GM21576 (cell line): ENCODE data around the gene COX8A.
"Not testable (repeated sequence)": the region's sequence is repeated elsewhere in the genome, so short reads cannot be mapped to it uniquely, and the experiment has no call there.

Experiments
- ATAC-seq: cut with Tn5 transposase; IDR thresholded peaks from one replicate; pipeline ENCODE4 v1.9.1; 2021; ENCODE audit warnings: mild to moderate bottlenecking, moderate library complexity; ENCODE audit not compliant: unreplicated experiment

COX8A gene

GRCh38 chr11:63969461-63969860 lies 5.0 kb upstream of the COX8A start:
- ATAC-seq: no peak

- no peak for ATAC-seq
Measured at GRCh38 chr11:63970902-63971301, 3.5 kb upstream of the COX8A start.

- not testable (repeated sequence) for ATAC-seq
Measured at GRCh38 chr11:63973912-63974258, 535 bp upstream of the COX8A start.

DNA sequence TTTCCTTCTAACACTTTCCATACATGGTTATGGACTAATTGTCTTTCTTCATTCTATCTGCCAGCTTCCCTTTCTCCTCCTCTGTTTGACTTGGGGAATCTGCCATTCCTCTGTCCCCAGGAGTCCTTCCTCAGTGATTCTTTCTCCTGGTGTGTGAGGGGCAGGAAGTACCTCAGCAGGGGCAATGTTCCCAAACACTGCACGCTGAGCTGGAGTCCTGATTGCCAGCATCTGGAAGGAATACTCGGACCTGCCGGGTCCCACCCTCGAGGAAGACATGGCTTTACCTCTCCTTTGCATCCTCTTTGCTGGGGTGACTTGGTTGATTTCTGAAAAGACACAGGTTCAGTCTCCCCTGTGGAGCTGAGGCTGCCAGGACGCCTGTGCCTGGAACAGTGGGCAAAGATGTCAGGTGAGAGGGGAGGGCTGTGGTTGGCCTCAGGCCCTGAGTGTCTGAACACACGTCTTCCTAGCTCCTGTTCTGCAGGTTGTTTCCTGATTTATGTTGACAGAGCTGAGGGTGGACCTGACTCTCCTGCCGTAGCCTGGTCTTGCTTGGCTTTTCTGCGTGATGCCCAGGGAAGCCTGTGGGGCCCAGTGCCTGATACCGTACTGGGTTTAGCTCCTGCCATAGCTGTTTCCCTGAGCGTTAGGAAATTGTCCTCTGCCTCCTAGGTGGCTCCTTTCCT lies 4.3 kb downstream of the COX8A start:
- no peak for ATAC-seq

DNA sequence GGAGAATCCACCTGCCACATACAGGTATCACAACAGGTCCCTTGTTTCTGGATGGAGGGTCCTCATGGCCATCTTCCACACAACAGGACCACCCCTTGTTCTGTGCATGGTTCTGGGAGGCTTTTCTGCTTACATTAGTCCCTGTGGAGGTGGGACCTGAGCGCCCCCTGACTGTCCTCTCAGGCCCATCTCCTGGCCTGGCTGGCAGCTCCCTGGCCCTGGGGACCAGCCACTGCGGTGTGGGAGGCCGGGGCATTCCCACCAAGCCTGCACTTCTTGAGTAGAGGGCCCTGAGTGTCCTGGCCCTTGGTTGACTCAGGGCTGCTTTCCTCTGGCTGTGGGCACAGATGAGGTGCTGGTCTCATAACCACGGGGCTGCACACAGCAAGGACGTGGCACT lies 5.0 kb downstream of the COX8A start:
- no peak for ATAC-seq

DNA sequence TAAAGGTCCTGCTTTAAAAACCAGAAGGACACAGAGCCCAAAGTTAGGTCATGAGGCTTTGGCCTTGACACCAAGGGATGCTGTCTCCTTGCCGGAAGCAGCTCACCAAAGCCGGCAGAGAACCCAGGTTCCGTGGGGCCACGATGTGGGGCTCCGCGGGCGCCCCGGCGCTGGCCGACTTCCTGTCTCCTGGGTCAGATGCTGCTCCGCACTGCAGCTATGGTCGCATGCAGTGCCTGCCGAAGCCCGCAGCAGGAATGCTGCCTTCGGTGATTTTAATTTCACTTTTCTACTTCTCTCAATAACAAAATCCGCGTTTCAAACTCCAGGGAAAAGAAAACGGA lies 11.4 kb downstream of the COX8A start:
- no peak for ATAC-seq

DNA sequence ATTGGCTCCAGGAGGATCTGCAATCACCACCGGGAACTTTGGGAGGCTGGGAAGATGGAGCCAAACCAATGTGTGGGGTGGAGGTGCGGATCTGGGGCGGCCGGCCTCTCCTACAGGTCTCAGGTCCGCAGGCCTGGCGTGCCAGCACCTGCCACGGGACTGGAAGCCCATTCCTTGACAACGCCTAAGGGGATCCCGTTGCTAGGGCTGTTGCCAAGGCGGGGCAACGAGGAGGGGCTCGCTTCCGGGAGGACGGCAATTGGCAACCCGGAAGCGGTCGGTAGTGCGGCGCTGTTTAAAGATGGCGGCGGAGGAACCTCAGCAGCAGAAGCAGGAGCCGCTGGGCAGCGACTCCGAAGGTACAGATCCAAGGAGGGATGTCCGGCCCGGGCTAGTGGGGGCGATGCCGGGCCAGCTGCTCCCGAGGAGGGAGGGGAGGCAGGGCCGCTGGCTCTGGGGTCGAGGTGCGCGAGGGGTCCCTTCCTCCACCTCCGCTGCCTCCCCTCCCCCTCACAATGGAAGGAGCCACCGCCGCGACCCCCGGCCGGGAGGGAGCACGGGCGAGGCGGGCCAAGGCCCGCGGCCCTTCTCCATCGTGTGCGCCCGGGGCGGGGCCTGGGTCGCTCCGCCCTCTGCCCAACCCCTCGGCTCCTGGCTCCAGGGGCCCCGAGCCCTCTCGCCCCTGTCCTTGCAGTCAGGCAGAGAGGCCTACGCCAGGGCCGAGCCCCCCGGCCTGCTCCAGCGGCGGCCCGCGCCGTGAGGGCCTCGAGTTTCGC lies 11.9 kb downstream of the COX8A start, which contains the start of gene OTUB1:
OTUB1 (plus strand) TSS at position 283 of the 776 bp plus-strand sequence; CDS start at position 302, 19 bp downstream.
- peak; percentile 75 for ATAC-seq

DNA sequence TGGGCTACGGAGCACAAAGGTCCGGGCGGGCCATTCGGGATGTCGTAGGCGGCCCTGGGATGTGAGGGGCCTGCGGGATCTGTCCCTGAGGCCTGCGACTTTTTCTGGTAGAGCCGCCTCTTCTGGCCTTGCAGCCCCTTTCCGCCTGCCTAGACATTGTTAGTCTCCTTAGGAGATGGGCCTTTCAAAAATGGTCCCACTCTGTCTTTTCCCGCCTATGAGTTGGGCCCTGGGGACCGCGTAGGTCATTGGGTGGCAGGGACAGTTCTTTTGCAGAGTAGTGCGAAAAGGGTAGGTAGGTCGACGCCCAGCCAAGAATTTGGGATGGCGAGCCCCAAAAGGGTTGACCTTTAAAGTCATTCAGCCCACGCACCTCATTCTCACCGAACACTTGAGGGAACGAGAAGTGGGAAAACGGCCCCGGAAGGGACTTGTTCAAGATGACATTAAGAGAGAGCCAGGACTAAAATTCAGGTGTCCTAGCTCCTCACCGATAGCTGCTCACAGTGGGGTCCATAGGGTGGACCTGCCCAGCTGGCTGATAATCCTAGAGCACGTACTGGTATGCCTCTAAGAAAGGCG lies 12.6 kb downstream of the COX8A start:
- ATAC-seq: no peak

DNA sequence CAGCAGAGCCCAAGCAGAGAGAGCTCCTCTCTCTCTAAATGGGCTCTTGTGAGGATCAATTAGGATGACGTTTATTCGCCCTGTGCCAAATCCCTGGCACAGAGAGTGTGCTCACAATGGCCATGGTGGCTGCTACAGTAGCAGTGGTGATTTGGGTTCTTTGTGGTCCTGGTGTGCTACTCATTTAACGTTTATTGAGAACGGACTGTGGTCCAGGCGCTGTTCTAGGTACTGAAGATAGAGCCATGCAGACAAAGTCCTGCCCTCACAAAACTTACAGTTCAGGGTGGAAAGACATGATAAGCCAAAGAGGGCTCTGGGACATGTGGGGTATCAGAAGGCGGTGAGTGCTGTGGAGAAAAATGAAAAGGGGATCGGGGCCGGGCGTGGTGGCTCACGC lies 17.1 kb downstream of the COX8A start:
- no peak for ATAC-seq

DNA sequence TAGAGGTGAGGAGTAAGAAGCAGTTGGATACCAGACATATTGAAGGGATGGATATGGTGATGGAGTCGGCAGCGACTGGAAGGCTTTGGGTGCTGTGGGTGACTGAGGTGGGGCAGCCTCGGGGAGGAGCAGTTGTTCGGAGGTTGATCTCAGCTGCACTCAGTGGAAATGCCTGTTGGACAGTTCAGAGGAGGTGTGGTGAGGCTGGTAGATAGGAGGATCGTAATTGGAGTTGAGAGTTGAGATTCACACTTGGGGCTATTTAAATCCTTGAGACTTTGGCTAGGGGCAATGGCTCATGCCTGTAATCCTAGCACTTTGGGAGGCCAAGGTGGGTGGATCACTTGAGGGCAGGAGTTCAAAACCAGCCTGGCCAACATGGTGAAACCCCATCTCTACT lies 18.7 kb downstream of the COX8A start:
- ATAC-seq: no peak

DNA sequence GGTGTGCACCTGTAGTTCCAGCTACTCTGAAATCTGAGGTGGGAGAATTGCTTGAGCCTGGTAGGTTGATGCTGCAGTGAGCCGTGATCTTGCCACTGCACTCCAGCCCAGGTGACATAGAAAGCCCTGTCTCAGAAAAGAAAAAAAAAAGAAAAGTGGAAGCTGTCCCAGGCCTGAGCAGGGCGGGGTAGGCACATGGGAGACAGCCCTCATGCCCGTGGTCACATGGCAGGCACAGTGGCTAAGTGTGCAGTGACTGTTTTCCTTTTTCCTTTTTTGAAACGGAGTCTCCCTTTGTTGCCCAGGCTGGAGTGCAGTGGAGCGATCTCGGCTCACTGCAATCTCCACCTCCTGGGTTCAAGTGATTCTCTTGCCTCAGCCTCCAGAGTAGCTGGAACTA lies 19.6 kb downstream of the COX8A start:
- ATAC-seq: no peak

DNA sequence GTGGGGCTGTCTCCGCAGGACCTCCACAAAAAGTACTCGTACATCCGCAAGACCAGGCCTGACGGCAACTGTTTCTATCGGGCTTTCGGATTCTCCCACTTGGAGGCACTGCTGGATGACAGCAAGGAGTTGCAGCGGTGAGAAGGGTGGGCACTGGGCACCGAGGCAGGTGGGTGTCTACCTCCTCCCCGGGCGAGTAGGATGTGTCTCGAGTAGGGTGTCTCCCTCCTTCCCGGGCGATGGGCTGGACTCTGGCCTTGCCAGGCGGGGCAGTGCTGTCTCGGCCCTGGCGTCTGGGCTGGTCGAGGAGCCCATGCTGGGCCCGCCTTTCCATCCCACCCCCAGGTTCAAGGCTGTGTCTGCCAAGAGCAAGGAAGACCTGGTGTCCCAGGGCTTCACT lies 22.1 kb downstream of the COX8A start:
- no peak for ATAC-seq

DNA sequence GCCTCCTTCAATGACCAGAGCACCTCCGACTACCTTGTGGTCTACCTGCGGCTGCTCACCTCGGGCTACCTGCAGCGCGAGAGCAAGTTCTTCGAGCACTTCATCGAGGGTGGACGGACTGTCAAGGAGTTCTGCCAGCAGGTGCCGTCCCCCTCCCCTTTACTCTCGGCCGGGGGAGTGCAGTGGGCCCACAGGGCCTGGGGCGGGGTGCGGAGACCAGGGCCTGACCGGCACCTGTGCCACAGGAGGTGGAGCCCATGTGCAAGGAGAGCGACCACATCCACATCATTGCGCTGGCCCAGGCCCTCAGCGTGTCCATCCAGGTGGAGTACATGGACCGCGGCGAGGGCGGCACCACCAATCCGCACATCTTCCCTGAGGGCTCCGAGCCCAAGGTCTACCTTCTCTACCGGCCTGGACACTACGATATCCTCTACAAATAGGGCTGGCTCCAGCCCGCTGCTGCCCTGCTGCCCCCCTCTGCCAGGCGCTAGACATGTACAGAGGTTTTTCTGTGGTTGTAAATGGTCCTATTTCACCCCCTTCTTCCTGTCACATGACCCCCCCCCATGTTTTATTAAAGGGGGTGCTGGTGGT lies 22.8 kb downstream of the COX8A start:
- no peak for ATAC-seq

DNA sequence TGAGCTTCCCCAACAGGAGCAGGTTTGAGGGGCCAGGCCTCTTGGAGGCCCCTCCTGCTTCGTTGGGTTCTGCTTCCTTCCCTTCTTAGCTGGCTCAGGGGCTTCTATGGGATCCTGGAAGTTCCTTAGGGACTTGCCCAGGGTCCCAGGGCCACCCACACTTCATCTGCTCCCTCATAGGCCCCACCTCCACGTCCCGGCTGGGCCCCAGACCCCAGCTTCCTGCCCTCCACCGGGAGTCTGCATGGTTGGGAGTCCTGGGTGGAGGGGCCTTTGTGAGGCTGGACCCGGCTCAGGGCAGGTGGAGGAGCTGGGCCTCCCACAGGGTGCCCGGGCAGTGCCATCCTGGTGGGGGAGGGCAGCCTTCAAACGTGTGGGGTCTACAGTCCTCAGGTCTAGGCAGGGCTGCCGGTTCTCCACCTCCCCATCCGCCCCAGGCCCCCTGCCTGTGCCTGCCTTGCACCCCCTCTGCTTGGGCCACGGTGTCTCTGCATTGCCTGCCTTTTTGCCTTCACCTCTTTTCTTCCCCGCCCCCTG lies 23.4 kb downstream of the COX8A start:
- no peak for ATAC-seq

DNA sequence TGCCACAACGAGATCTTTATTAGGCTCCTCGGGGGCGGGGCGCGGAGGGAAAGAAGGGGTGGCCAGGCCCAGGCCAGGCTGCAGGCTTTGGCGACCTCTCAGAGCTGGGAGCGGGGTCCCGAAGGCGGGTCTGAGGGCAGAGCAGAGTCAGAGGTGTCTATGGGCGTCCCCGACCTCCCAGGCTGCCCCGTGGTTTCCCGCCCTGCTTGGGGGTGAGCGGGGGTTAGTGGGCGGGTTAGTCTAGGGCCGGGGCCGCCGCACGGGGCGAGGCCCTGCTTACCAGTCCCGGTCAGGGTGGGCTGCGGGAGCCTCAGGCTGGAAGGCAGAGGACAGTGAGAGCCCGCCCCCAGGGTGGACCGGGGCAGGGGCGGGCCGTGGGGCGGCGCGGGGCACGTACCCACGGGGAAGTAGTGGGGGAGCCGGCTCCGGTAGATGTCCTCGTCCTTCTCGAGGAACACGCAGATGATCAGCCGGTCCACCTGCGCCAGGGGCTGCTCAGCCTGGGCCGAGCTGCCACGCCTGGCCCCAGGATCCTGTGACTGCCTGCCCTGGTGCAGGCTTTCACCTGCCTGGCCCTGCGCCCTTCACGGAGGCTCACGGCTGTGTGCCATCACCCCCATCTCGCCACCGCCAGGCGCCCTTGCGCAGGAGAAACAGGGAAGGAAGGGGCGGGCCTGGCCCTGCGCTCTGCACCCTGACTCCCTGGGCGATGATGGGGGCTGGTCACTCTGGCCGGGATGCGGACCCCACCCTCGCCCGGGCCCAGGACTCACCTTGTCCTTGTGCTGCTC lies 24.3 kb downstream of the COX8A start:
- no peak for ATAC-seq

GRCh38 chr11:63999349-64000025 lies 25.1 kb downstream of the COX8A start:
- no peak for ATAC-seq

- ATAC-seq: no peak
Measured at GRCh38 chr11:64000026-64000739, 25.8 kb downstream of the COX8A start.

DNA sequence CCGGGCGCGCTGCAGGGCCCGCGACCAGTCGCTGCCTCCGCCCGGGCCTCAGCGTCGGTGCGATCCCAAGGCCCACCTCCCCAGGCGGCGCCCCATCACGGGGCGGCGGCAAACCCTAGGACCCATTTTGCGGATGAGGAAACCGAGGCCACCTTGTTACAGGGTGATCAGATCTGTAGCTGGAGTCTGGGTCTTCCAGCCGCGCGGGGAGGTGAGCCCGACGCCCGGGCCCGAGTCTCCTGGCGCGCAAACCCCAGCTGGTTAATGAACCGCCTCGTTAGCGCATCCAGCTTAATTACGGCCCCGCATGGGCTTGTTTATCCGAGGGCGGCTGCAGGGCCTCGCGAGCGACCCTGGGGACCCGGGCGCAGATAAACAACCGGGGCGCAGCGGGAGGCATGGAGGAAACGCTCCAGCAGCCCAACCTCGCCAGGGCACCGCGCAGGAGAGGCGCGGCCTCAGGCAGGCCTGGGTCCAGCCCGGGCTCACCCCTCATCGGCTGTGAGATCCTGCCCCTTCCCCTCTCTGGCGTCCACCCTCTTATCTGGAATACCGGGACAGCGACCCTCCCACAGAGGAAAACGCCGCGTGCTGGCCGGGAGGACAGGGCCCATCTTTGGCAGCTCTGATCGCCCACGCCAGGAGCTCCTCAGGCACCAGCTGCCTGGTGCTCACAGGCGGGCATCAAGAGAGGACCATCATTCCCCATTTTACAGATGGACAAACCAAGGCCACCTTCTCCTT lies 26.5 kb downstream of the COX8A start:
- no peak for ATAC-seq
